HG03571 (cell line): Measurements from ENCODE around the gene SMG9.

Experiments
- ATAC-seq: cut with Tn5 transposase; IDR thresholded peaks from one replicate; pipeline ENCODE4 v1.9.1; 2021; ENCODE audit not compliant: unreplicated experiment

SMG9 gene

GRCh38 chr19:43755256-43755801 lies 567 bp upstream of the SMG9 start:
- ATAC-seq, result peak; percentile 18

- no peak for ATAC-seq
Observed at GRCh38 chr19:43754253-43754502, 584 bp downstream of the SMG9 start.

GRCh38 chr19:43752287-43752875 lies 2.4 kb downstream of the SMG9 start:
- no peak for ATAC-seq

GRCh38 chr19:43751466-43752220 lies 3.1 kb downstream of the SMG9 start:
- no peak for ATAC-seq

- no peak for ATAC-seq
Observed at GRCh38 chr19:43749898-43750297, 4.9 kb downstream of the SMG9 start.

GRCh38 chr19:43749152-43749551 lies 5.6 kb downstream of the SMG9 start:
- ATAC-seq, result no peak

- ATAC-seq, result no peak
Observed at GRCh38 chr19:43748685-43749084, 6.1 kb downstream of the SMG9 start.

GRCh38 chr19:43748205-43748594 lies 6.6 kb downstream of the SMG9 start:
- no peak for ATAC-seq

- ATAC-seq, result no peak
Observed at GRCh38 chr19:43747557-43748204, 7.1 kb downstream of the SMG9 start.

GRCh38 chr19:43743059-43743458 lies 11.7 kb downstream of the SMG9 start:
- no peak for ATAC-seq

GRCh38 chr19:43741075-43741825 lies 13.5 kb downstream of the SMG9 start:
- no peak for ATAC-seq

GRCh38 chr19:43739439-43740235 lies 15.1 kb downstream of the SMG9 start:
- no peak for ATAC-seq

- ATAC-seq, result no peak
Observed at GRCh38 chr19:43738780-43739211, 16.0 kb downstream of the SMG9 start.

GRCh38 chr19:43735957-43736356 lies 18.8 kb downstream of the SMG9 start:
- ATAC-seq, result no peak

GRCh38 chr19:43735013-43735412 lies 19.7 kb downstream of the SMG9 start:
- ATAC-seq, result no peak

- ATAC-seq, result no peak
Observed at GRCh38 chr19:43731846-43732245, 22.9 kb downstream of the SMG9 start.

GRCh38 chr19:43731346-43731745 lies 23.4 kb downstream of the SMG9 start:
- ATAC-seq, result no peak

- no peak for ATAC-seq
Observed at GRCh38 chr19:43729919-43730318, 24.8 kb downstream of the SMG9 start.

- ATAC-seq, result no peak
Observed at GRCh38 chr19:43727593-43727853, 27.2 kb downstream of the SMG9 start.

- ATAC-seq, result no peak
Observed at GRCh38 chr19:43726736-43727592, 27.8 kb downstream of the SMG9 start.
